K562 (cell line): ENCODE data around the gene NRN1. TPM values are rescaled to one million over a fixed set of nuclear protein-coding genes. Genes with fewer than 3 reads are reported as not detected.

Experiments
- ATAC-seq: fragments of 200-7000 bp; cut with Tn5 transposase; 3 replicates; pipeline ENCODE4 v1.9.1; 2020; ENCODE audit warnings: moderate library complexity
- BruUV-seq: library from RNA; stranded (reverse); fragments of 400-500 nt; replicated peaks from 2 replicates; lab custom pipeline; 2021; lab: Mats Ljungman, UMichigan
- CTCF ChIA-PET: fragments of 300-600 bp; formaldehyde crosslinking; extraction: SDS; loops from one replicate; lab custom pipeline; 2021; ENCODE audit warnings: low intra/inter-chr PET ratio; lab: Yijun Ruan, JAX
- POLR2A ChIA-PET: fragments of 300-600, 350-650 bp; sonication (Branson Sonifier 250); formaldehyde crosslinking; extraction: SDS; loops from one replicate; lab custom pipeline; 2021; ENCODE audit warnings: antibody characterized with exemption, inconsistent platforms; lab: Yijun Ruan, JAX
- DNase-seq, 4 experiments: peaks; one replicate each; pipeline versions ENCODE4 v3.0.0 to v3.0.0-alpha.2; 2011 to 2018; ENCODE audit warnings: low spot score in 3 of 4, mixed read lengths in 3 of 4; ENCODE audit errors: extremely low read depth in 1 of 4
- FAIRE-seq: peaks from 2 replicates; lab custom pipeline; 2011; peaks lifted over from hg19 to GRCh38; lab: Jason Lieb, UNC
- H2AFZ ChIP-seq: 2 replicates; pipeline ENCODE4 v1.6.0; 2011; ENCODE audit warnings: low read depth, low read length, control low read depth, inconsistent platforms
- H3K27ac ChIP-seq: fragments of 200-600 bp; 3 replicates; pipeline ENCODE4 v1.8.0; 2011; ENCODE audit warnings: low read depth, mild to moderate bottlenecking, control low read depth, inconsistent platforms, low read length, moderate library complexity, mixed read lengths; ENCODE audit errors: extremely low read depth
- H3K27me3 ChIP-seq, 2 experiments: fragments of 300-600 bp in 1 of 2; 2 replicates in 1 of 2; 3 replicates in 1 of 2; pipeline versions ENCODE4 v1.6.0 to v1.8.0; 2011; ENCODE audit warnings: inconsistent platforms in 2 of 2, low read length in 2 of 2, mild to moderate bottlenecking in 1 of 2, mixed read lengths in 1 of 2, moderate library complexity in 1 of 2; ENCODE audit not compliant: control insufficient read depth in 2 of 2, insufficient read depth in 2 of 2
- H3K36me3 ChIP-seq: fragments of 300-600 bp; 3 replicates; pipeline ENCODE4 v1.8.0; 2011; ENCODE audit warnings: mild to moderate bottlenecking, low read length, inconsistent platforms; ENCODE audit not compliant: control insufficient read depth, insufficient read depth
- H3K4me1 ChIP-seq, 2 experiments: fragments of 200-600 bp in 1 of 2; replicated peaks in 1 of 2; 2 replicates in 1 of 2; 3 replicates in 1 of 2; pipeline versions ENCODE4 v1.5.1 to v1.8.0; 2011; ENCODE audit warnings: inconsistent platforms in 2 of 2, low read length in 2 of 2, mild to moderate bottlenecking in 1 of 2, mixed read lengths in 1 of 2, moderate library complexity in 1 of 2; ENCODE audit not compliant: control insufficient read depth in 2 of 2, insufficient read depth in 2 of 2
- H3K4me2 ChIP-seq: 2 replicates; pipeline ENCODE4 v1.6.1; 2011; ENCODE audit warnings: low read length, control low read depth, inconsistent platforms, mixed read lengths; ENCODE audit not compliant: insufficient read depth
- H3K4me3 ChIP-seq: fragments of 200-600 bp; sonication (generic), shearing (Covaris generic); 2 replicates; pipeline ENCODE4 v1.5.1; 2016; ENCODE audit warnings: control low read depth, inconsistent platforms
- H3K79me2 ChIP-seq: fragments of 200-600 bp; 3 replicates; pipeline ENCODE4 v1.8.0; 2011; ENCODE audit warnings: low read length, inconsistent platforms; ENCODE audit not compliant: control insufficient read depth, insufficient read depth
- H3K9ac ChIP-seq, 2 experiments: 2 replicates each; pipeline versions ENCODE4 v1.6.0 to v1.6.1; 2011; ENCODE audit warnings: low read depth in 2 of 2, low read length in 2 of 2, control low read depth in 1 of 2, inconsistent platforms in 1 of 2, mild to moderate bottlenecking in 1 of 2, mixed read lengths in 1 of 2; ENCODE audit not compliant: insufficient read depth in 1 of 2
- H3K9me1 ChIP-seq: one replicate; pipeline ENCODE4 v1.6.0; 2011; ENCODE audit warnings: inconsistent platforms, mild to moderate bottlenecking, low read length, moderate library complexity; ENCODE audit not compliant: control insufficient read depth, insufficient read depth
- H3K9me3 ChIP-seq: replicated peaks from 2 replicates; pipeline ENCODE4 v1.5.1; 2011; ENCODE audit warnings: low read depth, low read length, inconsistent platforms; ENCODE audit not compliant: control insufficient read depth, insufficient read depth
- H4K20me1 ChIP-seq: replicated peaks from 2 replicates; pipeline ENCODE4 v1.6.1; 2011; ENCODE audit warnings: low read length, inconsistent platforms, mixed read lengths; ENCODE audit not compliant: control insufficient read depth, insufficient read depth
- CHD1 ChIP-seq: fragments of 200-600 bp; sonication (generic); IDR thresholded peaks from one replicate; pipeline ENCODE4 v1.6.1; 2012; ENCODE audit warnings: mild to moderate bottlenecking, moderate library complexity, low read length, inconsistent platforms
- HNRNPUL1 ChIP-seq: fragments of 200-400 bp; formaldehyde crosslinking; IDR thresholded peaks from 2 replicates; pipeline ENCODE4 v1.6.1; 2017; ENCODE audit warnings: low read length
- LEF1 ChIP-seq: fragments of 450-650 bp; IDR thresholded peaks from 2 replicates; pipeline ENCODE4 v1.6.1; 2016; ENCODE audit warnings: mild to moderate bottlenecking
- NR1H2 ChIP-seq: sonication (generic); formaldehyde crosslinking; IDR thresholded peaks from 2 replicates; pipeline ENCODE4 v1.4.0; 2020; ENCODE audit warnings: mild to moderate bottlenecking, missing genetic modification reagents
- POLR2AphosphoS2 ChIP-seq: IDR thresholded peaks from 2 replicates; pipeline ENCODE4 v1.6.1; 2012; ENCODE audit warnings: low read length, improper control_type of control experiment
- RBM14 ChIP-seq: fragments of 200-400 bp; formaldehyde crosslinking; IDR thresholded peaks from 2 replicates; pipeline ENCODE4 v1.6.1; 2018; ENCODE audit warnings: low read depth, mild to moderate bottlenecking, low read length, moderate library complexity, borderline replicate concordance; ENCODE audit not compliant: insufficient read depth
- TCF7 ChIP-seq: sonication (generic); IDR thresholded peaks from 2 replicates; pipeline ENCODE4 v1.6.1; 2016; ENCODE audit warnings: antibody characterized with exemption, borderline replicate concordance
- TCF7L2 ChIP-seq: fragments of 150-350 bp; IDR thresholded peaks from 2 replicates; pipeline ENCODE4 v1.6.1; 2016; ENCODE audit warnings: low read depth, mild to moderate bottlenecking, low read length, moderate library complexity
- TOE1 ChIP-seq, 2 experiments: fragments of 450-650 bp in 1 of 2; sonication (generic) in 1 of 2; formaldehyde crosslinking in 1 of 2; IDR thresholded peaks; 2 replicates each; pipeline versions ENCODE4 v1.7.1 to v1.8.0; 2016 to 2022; ENCODE audit warnings: borderline replicate concordance in 2 of 2, mild to moderate bottlenecking in 2 of 2, antibody characterized with exemption in 1 of 2, inconsistent platforms in 1 of 2, low read depth in 1 of 2, missing genetic modification reagents in 1 of 2, moderate library complexity in 1 of 2
- ZNF140 ChIP-seq: fragments of 250-450 bp; sonication (Bioruptor Pico); IDR thresholded peaks from 2 replicates; pipeline ENCODE4 v1.8.0; 2021; ENCODE audit warnings: moderate library complexity, mild to moderate bottlenecking, inconsistent platforms
- ZNF239 ChIP-seq: fragments of 250-450 bp; sonication (Bioruptor Pico); IDR thresholded peaks from 2 replicates; pipeline ENCODE4 v1.4.0; 2020; ENCODE audit warnings: mild to moderate bottlenecking
- WGBS: fragments of 100-300 bp; shearing (Covaris generic); methylation state at CpG from one replicate; pipeline ENCODE4 v1.1.6; 2016; ENCODE audit warnings: low coverage, mixed read lengths; ENCODE audit not compliant: insufficient coverage; ENCODE audit errors: missing lambda C conversion rate; 5-methylcytosine and 5-hydroxymethylcytosine counted together
- in situ Hi-C: fragments of 300-500 bp; cut with MboI; formaldehyde crosslinking; loops from 4 replicates; pipeline ENCODE4 v1.15.0; 2018; ENCODE audit warnings: inconsistent platforms, mixed read lengths
- intact Hi-C: fragments of 100-400 bp; cut with micrococcal nuclease; formaldehyde crosslinking; loops from 2 replicates; pipeline ENCODE4 v1.14.2; 2022
- polyA plus RNA-seq, 8 experiments: library from polyadenylated mRNA; depleted of rRNA in 4 of 8; stranded (reverse) in 5 of 8; unstranded in 3 of 8; fragments of >200 nt; fragmentation: Nextera tagmentation in 2 of 8; fragmentation: Illumina TruSeq in 1 of 8; extraction: Ambion mirVana in 2 of 8; extraction: Trizol in 1 of 8; gene quantifications; 2 replicates each; pipeline versions ENCODE4 v1.2.1 to v1.2.3, GENCODE V29; 2011 to 2014; ENCODE audit warnings: inconsistent platforms in 1 of 8, missing spikeins in 1 of 8
- total RNA-seq, 7 experiments: library from RNA; depleted of rRNA in 6 of 7; stranded (reverse); fragments of >200 nt in 6 of 7; fragmentation: Illumina TruSeq in 2 of 7; extraction: Trizol in 2 of 7; gene quantifications; 2 replicates each; pipeline versions ENCODE4 v1.2.1 to v1.2.3, GENCODE V29; 2011 to 2021; ENCODE audit warnings: low replicate concordance in 1 of 7
- TF ChIP-seq, protein P1 (sequence below): fragments of 250-450 bp; sonication (Bioruptor Pico); IDR thresholded peaks from 2 replicates; pipeline ENCODE4 v1.9.0; 2021; ENCODE audit warnings: mild to moderate bottlenecking
- TF ChIP-seq, protein P2 (sequence below): sonication (generic); formaldehyde crosslinking; IDR thresholded peaks from 2 replicates; pipeline ENCODE4 v1.8.0; 2022; ENCODE audit warnings: missing genetic modification reagents, mild to moderate bottlenecking, borderline replicate concordance
- TF ChIP-seq, protein P3 (sequence below): sonication (generic); formaldehyde crosslinking; IDR thresholded peaks from 2 replicates; pipeline ENCODE4 v1.8.0; 2022; ENCODE audit warnings: mild to moderate bottlenecking, missing genetic modification reagents
- TF ChIP-seq, protein P4 (sequence below): fragments of 450-650 bp; conservative IDR thresholded peaks from 2 replicates; pipeline ENCODE4 v1.6.1; 2016; ENCODE audit warnings: missing genetic modification characterization, low read depth, mild to moderate bottlenecking, missing compliant biosample characterization, moderate library complexity

The NRN1 gene
- total and polyA plus RNA-seq, 9 of the 15 experiments (the other 6 are each of a cell fraction or from before 2014, with no cell fraction given), result not detected

DNA sequence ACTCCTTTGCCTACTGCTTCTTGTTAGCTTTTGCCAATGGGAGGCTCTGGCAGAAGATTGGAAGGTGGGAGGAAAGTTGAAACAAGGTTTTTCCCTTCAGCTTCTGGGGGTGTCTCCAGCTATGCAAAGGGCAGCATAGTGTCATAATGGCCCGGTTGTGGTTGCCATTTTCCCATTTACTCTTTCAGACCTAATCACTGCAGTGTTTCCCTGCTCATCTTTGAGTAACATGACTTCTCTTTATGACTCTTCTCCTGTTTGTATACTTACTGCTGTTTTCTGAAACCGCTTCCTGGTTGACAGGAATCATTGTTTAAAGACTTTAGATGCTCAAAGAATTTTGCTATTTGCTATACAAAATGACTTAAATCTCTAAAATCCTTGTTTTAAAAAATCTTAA, 19.9 kb downstream of the NRN1 start:
- ATAC-seq (no peak), FAIRE-seq (no peak), DNase-seq (no peak)
- Histone ChIP-seq H3K27ac (no peak overlapping the region), H3K4me3 (no peak overlapping the region), H3K9me3 (no peaks in the 10 kb centered on the region), H3K79me2 (no peaks in the 10 kb centered on the region), H3K9me1 (no peaks in the 10 kb centered on the region), H3K4me2 (no peak overlapping the region), H4K20me1 (no peaks in the 10 kb centered on the region), H3K36me3 (no peaks in the 10 kb centered on the region), H2AFZ (no peak overlapping the region), H3K27me3 (peaks cover 6 to 16% of the 10 kb centered on the region in 2 experiments; a peak in 3 of 5 replicates), H3K4me1 (no peaks in the 10 kb centered on the region), H3K9ac (no peak overlapping the region)
- no TSS peak for BruUV-seq
- intact Hi-C loops, result no loop called here
- in situ Hi-C loops, result no loop called here
- WGBS, result 0% methylated on average over 2 of the region's 2 CpGs
- POLR2A ChIA-PET, result no interaction called here
- CTCF ChIA-PET, result no interaction called here
- no peak for TF ChIP-seq RBM14
- TF ChIP-seq POLR2AphosphoS2, result no peak
- no peak for TF ChIP-seq NR1H2 (CRISPR knock-in tag)
- TF ChIP-seq LEF1, result no peak
- TF ChIP-seq, protein P1, sequence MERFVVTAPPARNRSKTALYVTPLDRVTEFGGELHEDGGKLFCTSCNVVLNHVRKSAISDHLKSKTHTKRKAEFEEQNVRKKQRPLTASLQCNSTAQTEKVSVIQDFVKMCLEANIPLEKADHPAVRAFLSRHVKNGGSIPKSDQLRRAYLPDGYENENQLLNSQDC (CRISPR knock-in tag), result no peak
- TF ChIP-seq TOE1 (IDR thresholded peaks at IDR 0.05; ENCODE audit: borderline replicate concordance), result no peak
- no peak for TF ChIP-seq TOE1 (CRISPR knock-in tag; IDR thresholded peaks at IDR 0.05; ENCODE audit: borderline replicate concordance, low read depth)
- TF ChIP-seq, protein P2, sequence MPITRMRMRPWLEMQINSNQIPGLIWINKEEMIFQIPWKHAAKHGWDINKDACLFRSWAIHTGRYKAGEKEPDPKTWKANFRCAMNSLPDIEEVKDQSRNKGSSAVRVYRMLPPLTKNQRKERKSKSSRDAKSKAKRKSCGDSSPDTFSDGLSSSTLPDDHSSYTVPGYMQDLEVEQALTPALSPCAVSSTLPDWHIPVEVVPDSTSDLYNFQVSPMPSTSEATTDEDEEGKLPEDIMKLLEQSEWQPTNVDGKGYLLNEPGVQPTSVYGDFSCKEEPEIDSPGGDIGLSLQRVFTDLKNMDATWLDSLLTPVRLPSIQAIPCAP (CRISPR knock-in tag), result no peak
- TF ChIP-seq, protein P3, sequence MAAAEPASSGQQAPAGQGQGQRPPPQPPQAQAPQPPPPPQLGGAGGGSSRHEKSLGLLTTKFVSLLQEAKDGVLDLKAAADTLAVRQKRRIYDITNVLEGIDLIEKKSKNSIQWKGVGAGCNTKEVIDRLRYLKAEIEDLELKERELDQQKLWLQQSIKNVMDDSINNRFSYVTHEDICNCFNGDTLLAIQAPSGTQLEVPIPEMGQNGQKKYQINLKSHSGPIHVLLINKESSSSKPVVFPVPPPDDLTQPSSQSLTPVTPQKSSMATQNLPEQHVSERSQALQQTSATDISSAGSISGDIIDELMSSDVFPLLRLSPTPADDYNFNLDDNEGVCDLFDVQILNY (CRISPR knock-in tag), result no peak
- no peak for TF ChIP-seq CHD1
- TF ChIP-seq ZNF140 (CRISPR knock-in tag), result no peak
- TF ChIP-seq TCF7L2, result no peak
- TF ChIP-seq HNRNPUL1, result no peak
- no peak for TF ChIP-seq ZNF239
- no peak for TF ChIP-seq TCF7
- TF ChIP-seq, protein P4, sequence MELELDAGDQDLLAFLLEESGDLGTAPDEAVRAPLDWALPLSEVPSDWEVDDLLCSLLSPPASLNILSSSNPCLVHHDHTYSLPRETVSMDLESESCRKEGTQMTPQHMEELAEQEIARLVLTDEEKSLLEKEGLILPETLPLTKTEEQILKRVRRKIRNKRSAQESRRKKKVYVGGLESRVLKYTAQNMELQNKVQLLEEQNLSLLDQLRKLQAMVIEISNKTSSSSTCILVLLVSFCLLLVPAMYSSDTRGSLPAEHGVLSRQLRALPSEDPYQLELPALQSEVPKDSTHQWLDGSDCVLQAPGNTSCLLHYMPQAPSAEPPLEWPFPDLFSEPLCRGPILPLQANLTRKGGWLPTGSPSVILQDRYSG (tag), result no peak
